ENCODE data around the gene NFAM1. TPM values are rescaled to one million over a fixed set of nuclear protein-coding genes. Genes with fewer than 3 reads are reported as not detected.

The NFAM1 gene
- total RNA-seq, 1 donor from 2014 or later: 0.72 TPM

DNA sequence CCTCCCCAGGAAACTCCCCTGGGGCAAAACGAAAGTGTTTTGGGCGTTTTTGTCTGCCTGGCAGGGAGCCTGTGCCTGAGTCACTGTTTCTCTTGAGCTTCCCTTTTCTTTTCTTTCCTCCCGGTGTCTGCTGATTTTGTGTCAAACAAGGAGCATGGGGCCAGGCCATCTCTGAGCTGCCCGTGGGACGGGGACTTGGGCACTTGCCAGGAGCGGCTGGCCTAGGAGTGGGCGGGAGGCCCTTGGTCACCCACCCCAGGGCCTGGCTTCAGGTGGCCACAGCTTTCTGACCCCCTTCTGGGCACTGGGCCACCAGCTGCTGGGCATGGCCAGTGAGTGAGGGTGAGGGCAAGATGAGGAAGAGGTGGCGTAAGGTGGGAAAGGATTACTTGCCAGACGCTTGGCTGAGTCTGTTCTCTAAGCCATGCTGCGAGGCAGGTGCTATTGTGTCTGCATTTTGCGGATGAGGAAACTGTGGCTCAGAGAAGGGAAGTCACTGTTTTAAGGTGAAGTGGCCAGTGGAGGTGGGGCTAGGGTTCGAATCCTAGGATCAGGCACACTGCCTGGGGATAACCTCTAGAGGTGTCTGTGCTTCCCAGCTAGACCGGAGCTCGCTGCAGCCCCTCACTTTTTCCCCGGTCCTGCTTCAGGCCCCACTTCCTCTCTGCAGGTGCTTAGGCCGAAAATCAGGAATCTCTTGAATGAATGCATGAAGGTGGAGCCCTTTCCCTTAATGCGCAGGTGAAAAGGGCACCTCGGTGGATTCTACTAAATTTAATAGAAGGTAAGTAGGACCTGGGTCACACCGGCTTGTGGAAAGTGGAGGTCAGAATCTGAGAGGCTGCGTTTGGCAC, 7.8 kb upstream of the NFAM1 start:
- DNase-seq: no peak

DNA sequence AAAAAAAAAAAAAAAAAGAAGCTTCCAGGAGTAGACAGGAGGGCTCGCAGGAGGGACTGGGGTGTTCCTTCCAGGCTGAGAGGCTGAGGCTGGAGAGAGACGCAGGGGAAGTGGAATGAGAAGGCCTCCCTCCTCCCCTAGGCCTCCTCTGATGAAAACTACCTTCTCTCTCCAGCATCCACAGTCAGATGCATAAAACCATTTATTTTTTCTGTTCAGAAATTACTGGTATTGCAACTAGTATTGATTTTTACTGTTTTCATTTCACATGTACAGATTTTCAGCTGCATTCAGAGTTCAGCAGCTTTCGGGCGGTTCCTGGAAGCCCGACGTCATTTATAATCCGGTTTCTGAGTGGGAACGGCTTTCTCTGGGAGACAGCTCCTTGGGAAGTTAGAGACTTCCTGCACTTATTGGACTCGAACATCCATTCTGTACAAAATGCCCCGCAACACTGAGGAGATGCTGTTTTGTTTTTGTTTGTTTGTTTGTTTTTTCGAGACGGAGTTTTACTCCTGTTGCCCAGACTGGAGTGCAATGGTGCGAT, 6.9 kb upstream of the NFAM1 start:
- no peak for DNase-seq

DNA sequence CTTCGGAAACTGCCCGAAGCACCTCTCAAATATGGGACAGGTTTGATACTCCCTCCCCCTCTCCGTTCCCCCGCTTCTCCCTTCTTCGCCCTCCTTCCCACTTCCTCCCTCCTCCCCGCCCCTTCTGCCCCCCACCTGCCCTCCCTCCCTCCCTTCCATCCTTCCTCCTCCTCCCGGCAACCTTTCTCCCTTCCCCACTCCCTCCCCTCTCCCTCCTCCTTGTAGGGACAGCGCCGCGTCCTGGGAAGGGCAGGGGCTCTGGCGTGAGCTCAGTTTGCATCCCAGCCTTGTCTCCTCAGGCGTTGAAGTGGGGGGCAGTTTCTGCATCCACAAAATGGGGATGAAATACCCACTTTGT, 6.1 kb upstream of the NFAM1 start:
- no peak for DNase-seq

DNA sequence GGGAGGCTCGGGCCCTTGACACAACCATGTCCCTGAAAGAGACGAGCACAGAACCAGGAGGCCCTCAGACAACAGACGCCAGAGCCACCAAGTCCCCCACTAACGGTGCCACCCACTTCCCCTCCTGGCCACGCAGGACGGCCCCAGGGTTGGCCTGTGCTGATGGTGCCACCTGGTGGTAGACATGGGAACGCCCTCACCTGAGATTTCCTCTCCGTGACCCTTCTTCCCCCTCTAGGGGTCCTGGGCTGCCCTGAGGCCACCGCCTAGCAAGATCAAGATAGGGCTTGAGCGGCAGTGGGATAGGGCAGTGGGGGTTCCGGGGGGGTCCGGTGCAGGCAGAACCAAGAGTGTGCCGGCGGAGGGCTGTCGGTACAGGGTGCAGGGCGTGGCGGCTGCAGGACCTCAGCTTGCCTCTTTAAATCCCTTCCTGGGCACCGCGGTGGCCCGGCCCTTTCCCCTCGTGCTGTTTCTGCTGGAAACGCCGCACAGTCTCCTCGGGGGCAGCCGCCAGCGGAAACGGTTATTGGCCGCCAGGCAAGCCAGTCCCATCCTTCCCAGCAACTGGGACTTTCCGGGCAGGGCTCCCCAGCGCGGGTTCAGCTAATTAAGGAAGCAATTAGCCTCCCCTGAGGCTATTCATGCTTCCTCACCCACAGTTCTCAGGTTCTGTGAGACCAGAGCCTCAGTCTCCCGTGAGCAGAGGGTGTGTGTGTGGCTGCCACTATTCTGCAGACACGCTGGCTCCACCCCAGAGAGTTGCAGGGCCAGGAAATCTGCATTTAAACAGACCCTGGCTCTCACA, 5.5 kb upstream of the NFAM1 start:
- peak; percentile 81 for DNase-seq

DNA sequence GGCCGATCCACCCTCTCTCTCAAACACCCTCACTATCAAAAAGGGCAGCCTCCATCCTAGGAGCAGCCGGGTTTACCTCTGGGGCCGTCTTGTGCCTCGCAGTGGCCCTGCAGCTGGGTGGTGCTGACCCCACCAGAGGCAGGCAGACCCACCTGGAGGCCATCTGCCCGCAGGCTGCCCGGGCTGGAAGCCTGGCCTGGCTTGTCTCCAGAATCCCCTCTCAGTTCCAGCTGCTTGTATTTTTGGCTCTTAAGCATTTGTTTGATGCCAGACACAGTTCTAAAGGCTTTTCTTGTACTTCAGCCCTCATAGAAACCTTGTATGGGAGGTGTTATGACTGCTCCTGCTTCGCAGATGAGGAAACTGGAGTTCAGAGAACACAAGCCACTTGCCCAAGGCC, 4.2 kb upstream of the NFAM1 start:
- DNase-seq: peak; percentile 81

DNA sequence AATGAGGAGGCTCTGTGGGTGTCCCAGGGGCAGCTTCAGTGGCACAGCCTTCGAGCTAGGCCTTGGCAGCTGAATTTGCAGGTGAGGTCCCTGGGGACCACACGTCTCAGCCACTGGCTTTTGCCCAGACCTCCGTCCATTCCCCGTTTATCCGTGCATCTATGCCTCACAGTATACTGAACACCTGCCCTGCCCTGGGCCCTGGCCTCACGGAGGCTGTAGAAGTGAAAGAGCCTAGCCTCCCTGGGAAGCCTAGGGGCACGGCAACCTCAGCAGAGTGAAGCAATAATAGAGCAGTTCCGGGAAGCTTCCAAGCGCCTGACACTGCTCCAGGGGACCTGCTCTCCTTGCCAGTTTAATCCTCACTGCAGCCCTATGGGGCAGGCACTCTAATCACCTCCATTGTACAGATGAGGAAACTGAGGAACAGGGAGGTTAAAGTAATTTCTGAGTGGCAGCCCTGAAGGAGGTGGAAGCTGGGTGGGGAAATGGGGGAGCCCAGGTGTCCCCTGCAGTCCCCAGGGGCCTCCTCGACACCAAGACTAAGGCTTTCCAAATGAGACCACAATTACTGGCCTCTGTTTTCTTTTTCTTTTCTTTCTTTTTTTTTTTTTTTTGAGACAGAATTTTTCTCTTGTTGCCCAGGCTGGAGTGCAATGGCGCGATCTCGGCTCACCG, 2.7 kb upstream of the NFAM1 start:
- no peak for DNase-seq

DNA sequence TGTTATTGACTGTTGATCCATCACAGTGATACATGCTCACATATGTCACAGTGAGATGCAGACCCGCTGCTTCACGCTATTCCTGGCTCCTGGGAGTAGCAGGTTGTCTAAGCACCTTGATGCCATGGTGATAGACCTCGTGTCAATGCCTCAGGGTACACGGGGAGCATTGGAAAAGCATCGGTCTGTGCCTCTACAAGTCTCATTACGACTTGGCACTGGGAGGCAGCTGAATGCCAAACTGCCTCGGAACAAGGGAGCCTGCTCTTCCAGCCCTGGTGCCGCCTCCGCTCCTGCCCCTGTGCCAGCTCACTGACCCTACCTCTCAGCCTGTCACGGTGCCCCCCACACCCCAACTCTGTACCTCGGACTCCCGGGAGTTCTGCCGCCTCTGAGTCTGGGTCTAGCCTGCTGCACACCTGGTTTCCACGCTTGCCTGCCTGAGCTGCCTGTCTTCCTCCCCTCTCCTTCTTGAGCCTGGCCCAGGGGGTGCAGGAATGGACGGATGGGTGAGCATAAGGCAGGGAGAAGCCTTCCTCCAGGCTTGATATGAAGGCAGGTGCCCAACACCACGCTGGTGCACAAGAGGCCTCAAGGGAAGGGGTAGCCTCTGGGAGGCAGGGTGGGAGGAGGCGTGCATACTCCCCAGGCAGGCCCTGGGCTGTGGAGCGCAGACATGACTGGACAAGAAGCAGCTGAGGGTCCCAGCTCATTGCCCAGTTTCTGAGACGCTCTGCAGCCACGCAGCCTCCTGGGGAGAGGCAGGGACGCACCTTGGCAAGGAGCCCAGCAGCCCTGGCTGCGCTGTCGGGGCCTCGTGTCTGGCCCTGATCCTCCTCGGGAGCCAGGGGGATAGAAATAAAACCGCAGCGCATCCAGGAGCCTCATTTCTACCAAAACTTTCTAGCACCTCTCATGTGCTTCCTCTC, 1.8 kb upstream of the NFAM1 start:
- DNase-seq: peak; percentile 64

DNA sequence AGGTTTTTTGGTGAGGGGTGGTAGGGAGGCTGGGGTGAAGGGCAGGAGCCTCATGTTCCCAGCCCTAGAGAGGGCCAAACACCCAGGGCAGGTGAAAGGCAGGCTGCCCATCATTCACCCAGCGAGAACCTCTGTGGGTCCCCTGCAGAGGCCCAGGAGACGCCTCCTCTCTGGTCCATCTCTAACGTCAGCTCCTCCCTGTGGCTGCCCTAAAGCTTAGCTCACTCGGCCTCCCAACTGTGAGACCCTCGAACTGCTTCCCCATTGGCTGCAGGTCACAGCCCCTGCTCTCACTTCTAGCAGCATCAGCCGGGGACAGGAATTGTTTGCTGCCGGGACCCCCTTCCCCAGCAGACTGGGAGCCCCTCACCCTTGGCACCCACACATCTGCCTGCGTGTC, 615 bp upstream of the NFAM1 start:
- DNase-seq: no peak

DNA sequence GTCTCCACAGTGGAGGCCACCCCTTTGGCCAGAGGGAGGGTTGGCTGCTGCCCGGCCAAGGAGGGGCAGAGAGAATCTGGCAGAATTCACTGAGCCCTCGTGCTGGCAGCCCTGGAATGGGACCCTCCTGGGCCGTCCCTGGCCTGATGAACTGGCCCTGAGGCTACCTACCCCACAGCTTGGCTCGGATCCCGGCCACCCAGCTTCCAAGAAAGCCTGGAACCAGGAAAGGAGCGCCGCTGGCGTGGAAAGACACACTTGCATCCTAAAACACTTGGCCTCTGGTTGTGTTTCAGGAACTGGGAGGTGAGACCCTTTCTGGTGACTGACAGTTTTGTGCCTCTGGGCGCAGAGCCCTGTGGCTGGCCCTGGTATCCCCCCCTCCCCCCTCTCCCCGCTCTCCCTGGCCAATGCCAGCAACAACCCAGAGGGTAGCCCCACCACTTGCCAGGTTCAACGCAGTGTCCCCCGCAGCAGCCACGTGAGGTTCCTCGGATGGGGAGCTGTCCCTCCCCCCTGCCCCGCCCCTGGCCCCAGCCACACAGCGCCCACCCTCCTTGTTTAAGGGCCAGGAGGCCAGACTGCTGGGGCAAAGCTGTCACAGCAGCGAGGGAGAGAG, 693 bp downstream of the NFAM1 start:
- DNase-seq: no peak

DNA sequence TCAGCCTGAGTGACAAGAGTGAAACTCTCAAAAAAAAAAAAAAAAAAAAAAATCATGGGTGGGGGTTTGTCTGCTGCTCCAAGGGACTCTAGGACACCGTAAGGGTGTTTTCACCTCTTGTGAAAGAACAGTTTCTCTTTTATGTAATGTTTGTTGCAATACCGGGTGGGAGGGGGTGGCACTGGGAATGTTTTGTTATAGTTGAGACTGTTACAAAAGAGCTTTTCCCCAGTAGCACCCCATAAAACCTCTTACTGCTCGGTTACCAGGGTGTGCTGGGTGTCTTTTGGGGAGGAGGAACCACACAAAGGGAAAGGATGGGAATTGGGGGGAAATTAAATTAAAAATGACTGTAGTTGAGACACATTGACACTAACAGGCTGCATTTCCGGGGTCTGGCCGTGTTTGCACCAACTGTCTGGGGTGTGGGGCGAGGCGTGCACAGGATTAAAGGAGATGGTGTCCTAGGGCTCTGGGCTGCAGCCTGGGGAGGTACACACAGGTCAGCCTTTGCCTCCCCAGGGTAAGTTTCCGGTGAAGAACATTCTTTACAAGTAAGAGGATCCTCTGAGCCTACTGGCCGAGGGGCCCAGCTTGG, 1.6 kb downstream of the NFAM1 start:
- no peak for DNase-seq

DNA sequence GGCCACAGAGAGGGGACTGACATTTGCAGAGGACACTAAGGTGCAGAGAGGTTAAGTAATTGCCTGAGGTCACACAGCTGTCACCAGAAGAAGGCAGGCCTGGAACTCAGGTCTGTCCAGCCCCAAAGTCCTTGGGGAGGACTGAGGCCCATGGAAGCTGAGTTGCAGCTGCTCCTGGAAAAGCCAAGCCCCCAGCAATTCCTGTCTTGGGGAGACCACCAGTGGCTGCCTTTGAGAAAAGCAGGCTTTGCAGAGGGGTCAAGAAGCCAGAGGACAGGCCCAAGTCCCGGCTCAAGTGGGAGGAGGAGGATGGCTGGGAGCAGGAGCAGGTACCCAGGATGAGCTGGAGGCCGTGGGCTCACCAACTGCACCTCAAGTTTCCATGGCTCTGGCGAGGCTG, 3.4 kb downstream of the NFAM1 start:
- no peak for DNase-seq

DNA sequence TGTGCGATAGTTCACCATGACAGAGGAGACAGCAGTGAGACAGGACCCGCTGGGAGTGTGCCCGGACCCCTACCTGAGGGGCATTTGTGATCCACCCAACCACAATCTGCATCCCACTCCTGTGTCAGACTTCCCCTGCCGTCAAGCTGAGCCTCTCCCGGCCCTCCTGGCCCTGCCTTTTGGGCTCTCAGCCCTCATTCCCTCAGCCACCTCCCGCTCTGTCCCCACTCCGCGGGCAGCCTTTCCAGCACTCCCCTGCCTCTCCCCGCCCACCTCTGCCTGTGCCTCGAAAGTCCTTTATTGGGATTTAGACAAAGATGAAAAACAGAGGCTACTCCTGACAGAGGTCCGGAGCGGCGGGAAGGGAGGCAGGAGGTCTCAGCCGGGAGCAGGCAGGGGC, 4.2 kb downstream of the NFAM1 start:
- DNase-seq: no peak

DNA sequence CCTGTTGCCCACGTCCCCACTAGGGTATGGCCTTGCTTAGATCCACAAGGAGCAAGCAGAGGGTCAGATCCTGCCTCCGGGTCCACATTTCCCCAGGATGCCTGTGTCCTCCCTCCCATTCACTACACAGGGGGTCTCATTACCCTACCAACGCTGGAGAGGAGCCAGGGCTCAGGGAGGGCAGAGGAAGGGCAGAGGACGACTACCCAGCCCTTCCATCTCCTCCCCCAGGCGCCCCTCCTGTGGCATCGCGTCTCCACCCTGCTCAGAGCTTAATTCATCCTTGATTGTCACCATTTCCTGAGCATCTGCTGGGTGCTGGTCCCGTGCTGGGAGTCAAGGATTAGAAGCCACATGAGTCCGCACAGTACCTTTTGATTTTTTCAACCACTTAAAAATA, 5.0 kb downstream of the NFAM1 start:
- no peak for DNase-seq

DNA sequence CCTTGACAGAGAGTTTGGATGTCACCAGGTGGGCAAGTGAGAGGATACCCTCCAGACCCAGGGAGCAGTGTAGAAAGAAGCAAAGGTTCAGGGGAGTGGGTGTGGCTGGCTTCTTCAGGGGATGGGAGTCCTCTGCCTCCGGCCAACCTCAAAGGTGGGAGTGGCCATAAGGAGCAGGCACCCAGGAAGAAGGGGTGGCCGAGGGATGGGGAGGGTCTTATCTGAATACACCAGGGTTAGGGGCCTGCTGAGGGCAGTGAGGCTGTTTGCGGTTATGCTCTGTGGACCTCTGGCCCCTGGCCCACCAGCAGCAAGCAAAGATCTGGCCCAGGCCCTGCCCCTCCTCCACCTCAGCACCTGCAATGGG, 6.2 kb downstream of the NFAM1 start:
- no peak for DNase-seq

DNA sequence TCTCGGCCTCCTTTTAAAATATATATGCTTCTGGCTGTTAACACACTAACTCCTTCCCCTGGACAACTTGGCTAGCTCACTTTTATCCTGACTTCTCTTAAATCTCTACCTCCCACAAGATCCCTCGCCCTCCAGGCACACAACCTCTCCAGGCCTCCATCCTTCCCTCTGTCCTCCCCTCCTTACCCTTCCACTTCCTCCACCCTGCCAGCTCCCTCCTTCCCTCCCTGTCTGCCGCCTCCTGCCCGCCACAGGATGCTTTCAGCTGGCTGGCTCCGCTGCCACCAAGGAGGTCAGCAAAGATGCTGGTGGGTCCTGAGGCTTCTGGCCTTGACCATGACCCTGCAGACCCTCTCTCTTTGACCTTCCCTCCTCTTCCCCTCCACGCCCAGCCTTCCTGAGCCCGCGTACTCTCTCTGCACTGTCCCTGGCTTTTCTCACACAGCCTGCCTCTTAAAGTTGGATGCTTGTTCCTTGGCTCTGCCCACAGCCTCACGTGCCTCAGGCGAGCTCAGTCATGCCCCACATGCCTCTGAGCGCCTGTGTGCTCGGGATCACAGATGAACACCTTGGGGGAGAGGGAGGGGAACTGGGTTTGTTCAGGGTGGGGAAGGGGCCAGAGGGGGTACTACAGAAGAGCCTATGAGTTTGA, 6.7 kb downstream of the NFAM1 start:
- DNase-seq: peak; percentile 51

DNA sequence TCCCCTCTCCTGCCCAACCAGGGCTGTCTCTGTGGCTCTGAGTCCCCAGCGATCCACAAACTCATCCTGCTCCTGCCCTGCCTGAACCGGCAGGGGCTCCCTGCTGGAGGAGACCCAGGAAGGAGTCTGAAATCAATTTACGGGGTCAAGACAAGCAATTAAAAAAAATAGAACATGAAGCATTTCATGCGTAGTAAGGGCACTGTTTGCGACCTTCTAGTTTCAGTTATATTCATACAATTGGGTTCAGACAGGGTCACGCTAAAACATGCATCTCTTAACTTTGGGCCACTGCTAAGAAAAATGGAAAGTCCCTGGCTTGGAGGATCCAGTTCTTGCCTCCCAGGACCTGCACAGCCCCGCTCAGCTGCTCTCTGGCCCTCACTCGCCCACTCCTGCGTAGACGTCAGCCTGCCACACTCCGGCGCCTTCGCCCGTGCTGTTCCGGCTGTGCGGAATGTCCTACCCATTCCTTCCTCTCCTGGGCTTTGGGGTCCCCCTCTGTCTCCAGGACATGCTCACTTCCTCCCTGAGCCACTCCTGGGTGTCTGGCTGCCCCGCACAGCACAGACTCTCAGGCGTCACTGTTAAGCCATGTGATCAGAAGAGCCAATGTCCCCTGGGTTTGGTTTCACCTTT, 12.8 kb downstream of the NFAM1 start:
- no peak for DNase-seq

DNA sequence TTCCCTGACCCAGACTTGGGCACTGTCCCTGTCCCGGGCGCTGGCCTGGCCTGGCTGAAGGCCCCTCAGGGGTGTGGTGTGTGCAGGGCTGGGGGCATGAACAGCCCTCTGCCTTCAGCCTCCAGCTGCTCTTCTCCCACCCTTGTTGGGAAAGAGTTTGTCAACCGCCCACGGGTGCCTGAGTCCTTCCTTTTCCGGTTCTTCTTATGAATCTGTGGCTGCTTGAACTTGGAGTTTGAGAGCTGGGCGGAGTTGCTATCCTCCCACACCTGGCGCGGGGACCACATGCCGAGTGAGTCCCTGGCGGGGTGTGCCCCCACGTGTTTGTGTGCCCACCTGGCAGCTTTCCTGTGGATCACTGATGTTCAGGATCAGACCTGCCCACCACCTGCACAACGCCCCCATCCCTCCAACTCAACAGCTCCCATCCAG, 13.4 kb downstream of the NFAM1 start:
- DNase-seq: peak; percentile 66

DNA sequence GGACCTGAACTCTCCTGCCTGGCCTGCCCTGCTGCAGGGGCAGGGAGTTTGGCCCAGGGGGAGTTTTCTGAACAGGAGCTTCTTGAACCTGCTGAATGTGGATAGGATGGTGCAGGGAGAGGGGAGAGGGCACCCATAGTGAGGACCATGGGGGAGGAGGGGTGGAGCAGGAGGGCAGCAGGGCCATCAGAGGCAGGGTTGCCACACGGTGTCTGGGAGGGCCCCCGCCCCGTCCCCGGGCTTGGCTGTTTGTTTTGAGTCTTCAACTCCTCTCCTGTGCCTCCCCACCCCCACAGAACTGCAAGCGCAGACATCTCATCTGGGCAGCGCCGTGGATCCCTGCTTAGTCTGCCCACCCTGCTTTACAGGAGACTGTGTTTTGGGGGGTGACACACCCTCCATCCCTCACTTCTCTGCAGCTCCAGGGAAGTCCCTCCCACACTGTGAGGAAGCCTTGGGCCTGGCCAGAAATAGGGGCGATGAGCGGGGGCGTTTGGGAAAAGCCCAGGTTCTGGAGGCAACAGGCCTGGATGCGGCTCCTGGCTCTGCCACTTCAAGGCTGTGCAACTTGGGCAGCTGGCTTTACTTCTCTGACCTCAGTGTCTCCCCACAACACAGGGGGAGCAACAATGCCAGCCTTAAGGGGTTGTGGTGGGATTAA, 14.4 kb downstream of the NFAM1 start:
- no peak for DNase-seq

DNA sequence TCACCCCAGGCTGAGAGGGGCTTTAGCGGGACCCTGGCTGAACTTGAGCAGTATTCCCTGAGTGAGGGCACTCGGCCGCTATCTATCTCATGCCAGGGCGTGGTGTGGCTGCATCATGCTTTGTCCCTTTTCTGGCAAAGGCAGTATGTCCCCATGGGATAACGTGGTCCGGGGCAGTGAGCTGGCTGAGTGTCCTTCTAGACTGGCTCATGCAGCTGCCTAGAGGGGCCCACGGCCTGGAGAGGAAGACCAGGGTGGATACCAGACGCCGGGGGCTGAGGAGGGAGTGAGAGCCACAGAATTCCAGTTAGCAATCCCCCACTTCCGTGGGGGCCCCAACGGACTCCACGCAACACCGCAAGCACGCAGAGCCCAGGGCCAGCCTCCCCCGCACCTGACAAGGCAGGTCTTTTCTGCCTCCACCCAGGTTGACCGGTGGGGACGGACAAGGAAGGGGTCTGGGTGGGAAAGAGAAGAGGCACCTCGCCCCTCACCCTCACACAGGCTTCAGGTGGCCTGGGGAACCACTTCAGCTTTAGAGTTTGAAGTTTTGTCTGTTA, 15.5 kb downstream of the NFAM1 start:
- DNase-seq: no peak

All from tongue (tissue), 2 donors.